HCT116 (cell line): ENCODE results near the gene BCL7A. TPM values are rescaled to one million over a fixed set of nuclear protein-coding genes. Genes with fewer than 3 reads are reported as not detected.

Experiments
- ATAC-seq: fragments of 200-7000 bp; cut with Tn5 transposase; 2 replicates; pipeline ENCODE4 v1.9.1; 2020; ENCODE audit warnings: mild to moderate bottlenecking, moderate library complexity
- BruUV-seq: library from RNA; stranded (reverse); fragments of 400-500 nt; replicated peaks from 2 replicates; lab custom pipeline; 2021; lab: Mats Ljungman, UMichigan
- CTCF ChIA-PET: fragments of 300-600 bp; sonication (Branson Sonifier 250); formaldehyde crosslinking; loops from one replicate; lab custom pipeline; 2021; ENCODE audit warnings: antibody characterized with exemption; lab: Charles Lee
- POLR2A ChIA-PET: fragments of 300-600, 350-600 bp; sonication (Branson Sonifier 250); formaldehyde crosslinking; loops from one replicate; lab custom pipeline; 2021; ENCODE audit warnings: antibody characterized with exemption; lab: Charles Lee
- RAD21 ChIA-PET, 2 experiments: fragments of 300-600 bp; sonication (Branson Sonifier 250); formaldehyde crosslinking; loops; one replicate each; lab custom pipeline; 2023; ENCODE audit warnings: low total read pairs in 2 of 2; ENCODE audit not compliant: uncharacterized antibody in 2 of 2, unreplicated experiment in 2 of 2, low non-redundant PET in 1 of 2; lab: Charles Lee
- DNase-seq: peaks from one replicate; pipeline ENCODE4 v3.0.0-alpha.2; 2010; ENCODE audit warnings: low read depth, low spot score
- H2AFZ ChIP-seq: fragments of 200-600 bp; shearing (Covaris generic), sonication (generic); 2 replicates; pipeline ENCODE4 v1.6.1; 2017; ENCODE audit warnings: low read depth, mixed run types, mixed read lengths, antibody characterized with exemption, low read length; ENCODE audit not compliant: poor library complexity, severe bottlenecking
- H3K27ac ChIP-seq: 2 replicates; pipeline ENCODE4 v1.5.1; 2012; ENCODE audit warnings: low read depth, low read length
- H3K27me3 ChIP-seq: fragments of 200-600 bp; sonication (generic); 2 replicates; pipeline ENCODE4 v1.6.1; 2016; ENCODE audit warnings: mixed run types, low read length, mixed read lengths; ENCODE audit not compliant: insufficient read depth
- H3K36me3 ChIP-seq, 2 experiments: fragments of 200-500 bp in 1 of 2; fragments of 200-600 bp in 1 of 2; sonication (Bioruptor generic) in 1 of 2; sonication (generic) in 1 of 2; 2 replicates each; pipeline versions ENCODE4 v1.5.1 to v1.6.1; 2014 to 2016; ENCODE audit warnings: low read length in 2 of 2, inconsistent platforms in 1 of 2, mixed read lengths in 1 of 2, mixed run types in 1 of 2; ENCODE audit not compliant: insufficient read depth in 2 of 2, control insufficient read depth in 1 of 2
- H3K4me1 ChIP-seq, 2 experiments: fragments of 200-600 bp in 1 of 2; sonication (generic) in 1 of 2; 2 replicates each; pipeline versions ENCODE4 v1.5.1 to v1.6.1; 2012 to 2017; ENCODE audit warnings: low read length in 2 of 2, inconsistent platforms in 1 of 2, mild to moderate bottlenecking in 1 of 2, mixed read lengths in 1 of 2, mixed run types in 1 of 2, moderate library complexity in 1 of 2; ENCODE audit not compliant: insufficient read depth in 2 of 2, control insufficient read depth in 1 of 2
- H3K4me2 ChIP-seq: fragments of 200-600 bp; sonication (generic); 2 replicates; pipeline ENCODE4 v1.6.1; 2017; ENCODE audit warnings: mixed run types, low read length, mixed read lengths
- H3K4me3 ChIP-seq, 2 experiments: fragments of 200-600 bp in 1 of 2; sonication (generic) in 1 of 2; replicated peaks in 1 of 2; 2 replicates each; pipeline ENCODE4 v1.5.1; 2011 to 2016; ENCODE audit warnings: low read length in 2 of 2, control low read depth in 1 of 2, low read depth in 1 of 2, mild to moderate bottlenecking in 1 of 2, mixed read lengths in 1 of 2, mixed run types in 1 of 2
- H3K79me2 ChIP-seq: fragments of 200-600 bp; sonication (generic); 2 replicates; pipeline ENCODE4 v1.6.1; 2017; ENCODE audit warnings: mild to moderate bottlenecking, mixed run types, low read length, moderate library complexity, mixed read lengths; ENCODE audit not compliant: insufficient read depth
- H3K9ac ChIP-seq: fragments of 200-600 bp; sonication (generic); 2 replicates; pipeline ENCODE4 v1.6.1; 2016; ENCODE audit warnings: low read length, mixed read lengths
- H3K9me2 ChIP-seq: fragments of 200-600 bp; sonication (generic), shearing (Covaris generic); 2 replicates; pipeline ENCODE4 v1.6.1; 2017; ENCODE audit warnings: mixed run types, mild to moderate bottlenecking, moderate library complexity; ENCODE audit not compliant: insufficient read depth
- H3K9me3 ChIP-seq, 2 experiments: fragments of 200-500 bp in 1 of 2; fragments of 200-600 bp in 1 of 2; sonication (Bioruptor generic) in 1 of 2; sonication (generic) in 1 of 2; 2 replicates each; pipeline ENCODE4 v1.6.1; 2014 to 2017; ENCODE audit warnings: low read length in 2 of 2, mixed read lengths in 2 of 2, inconsistent platforms in 1 of 2, low read depth in 1 of 2, mild to moderate bottlenecking in 1 of 2, mixed run types in 1 of 2, moderate library complexity in 1 of 2; ENCODE audit not compliant: control insufficient read depth in 1 of 2, insufficient read depth in 1 of 2
- H4K20me1 ChIP-seq: fragments of 200-600 bp; sonication (generic), shearing (Covaris generic); 2 replicates; pipeline ENCODE4 v1.6.1; 2017; ENCODE audit warnings: mixed run types, mild to moderate bottlenecking, moderate library complexity; ENCODE audit not compliant: insufficient read depth
- CBX3 ChIP-seq: IDR thresholded peaks from 2 replicates; pipeline ENCODE4 v1.6.1; 2012; ENCODE audit warnings: low read depth
- CEBPB ChIP-seq: IDR thresholded peaks from 2 replicates; pipeline ENCODE4 v1.6.1; 2012; ENCODE audit warnings: low read depth
- EGR1 ChIP-seq: IDR thresholded peaks from 2 replicates; pipeline ENCODE4 v1.6.1; 2012; ENCODE audit warnings: low read depth
- EZH2 ChIP-seq: fragments of 200-600 bp; sonication (generic); IDR thresholded peaks from 2 replicates; pipeline ENCODE4 v1.6.1; 2017; ENCODE audit warnings: antibody characterized with exemption, mixed run types
- EZH2phosphoT487 ChIP-seq: fragments of 200-600 bp; IDR thresholded peaks from 2 replicates; pipeline ENCODE4 v1.6.1; 2018; ENCODE audit warnings: antibody characterized with exemption, borderline replicate concordance
- FOSL1 ChIP-seq: IDR thresholded peaks from 2 replicates; pipeline ENCODE4 v1.6.1; 2012; ENCODE audit warnings: low read depth
- JUND ChIP-seq: IDR thresholded peaks from 2 replicates; pipeline ENCODE4 v1.6.1; 2012
- MAX ChIP-seq: IDR thresholded peaks from 2 replicates; pipeline ENCODE4 v1.6.1; 2012
- RAD21 ChIP-seq: IDR thresholded peaks from 2 replicates; pipeline ENCODE4 v1.6.1; 2012; ENCODE audit warnings: low read depth, mild to moderate bottlenecking
- REST ChIP-seq: IDR thresholded peaks from 2 replicates; pipeline ENCODE4 v1.6.1; 2012; ENCODE audit warnings: low read depth
- SIN3A ChIP-seq: IDR thresholded peaks from 2 replicates; pipeline ENCODE4 v1.6.1; 2012; ENCODE audit warnings: low read depth
- SP1 ChIP-seq: IDR thresholded peaks from 2 replicates; pipeline ENCODE4 v1.6.1; 2012; ENCODE audit warnings: low read depth
- SRF ChIP-seq: IDR thresholded peaks from 2 replicates; pipeline ENCODE4 v1.6.1; 2012; ENCODE audit warnings: low read depth
- YY1 ChIP-seq: IDR thresholded peaks from 2 replicates; pipeline ENCODE4 v1.6.1; 2011; ENCODE audit warnings: low read length, low read depth, moderate library complexity, mild to moderate bottlenecking; ENCODE audit not compliant: insufficient replicate concordance; ENCODE audit errors: extremely low read depth
- ZBTB33 ChIP-seq: IDR thresholded peaks from 2 replicates; pipeline ENCODE4 v1.6.1; 2011; ENCODE audit warnings: mild to moderate bottlenecking, low read length, moderate library complexity; ENCODE audit not compliant: insufficient replicate concordance; ENCODE audit errors: extremely low read depth
- ZFX ChIP-seq: fragments of 450-650 bp; IDR thresholded peaks from 2 replicates; pipeline ENCODE4 v1.6.1; 2017
- ZNF274 ChIP-seq: fragments of 200-500 bp; sonication (Bioruptor generic); IDR thresholded peaks from 2 replicates; pipeline ENCODE4 v1.6.1; 2014; ENCODE audit warnings: mild to moderate bottlenecking, low read depth, low read length, inconsistent platforms
- intact Hi-C: fragments of 100-400 bp; cut with micrococcal nuclease; formaldehyde crosslinking; loops from 2 replicates; pipeline ENCODE4 v1.10.0; 2022
- total RNA-seq: library from RNA; stranded (reverse); gene quantifications from one replicate; pipeline ENCODE4 v1.2.1, GENCODE V29; 2021; ENCODE audit not compliant: unreplicated experiment

BCL7A gene
- total RNA-seq, 1 experiment from 2014 or later: 14.2 TPM

- ChIA-PET POLR2A (no interaction called here), CTCF (no interaction called here)
Measured at GRCh38 chr12:121986489-121987245, 35.0 kb upstream of the BCL7A start.

More at GRCh38 chr12:121986489-121987245, 35.0 kb upstream of the BCL7A start:
- Histone ChIP-seq H2AFZ (no peak overlapping the region), H3K9ac (no peak overlapping the region), H3K36me3 (no peaks in the 10 kb centered on the region)
- no TSS peak for BruUV-seq
- TF ChIP-seq ZNF274: no peak
- TF ChIP-seq YY1: no peak
- no peak for TF ChIP-seq RAD21
- TF ChIP-seq EZH2phosphoT487: no peak
- TF ChIP-seq CBX3: no peak
- TF ChIP-seq CEBPB: no peak
- no peak for TF ChIP-seq EZH2
- TF ChIP-seq EGR1: no peak
- TF ChIP-seq ZFX: no peak
- TF ChIP-seq SP1: no peak
- no peak for TF ChIP-seq ZBTB33
- TF ChIP-seq SIN3A: no peak
- no peak for TF ChIP-seq SRF
- no peak for TF ChIP-seq JUND
- no peak for TF ChIP-seq REST
- TF ChIP-seq FOSL1: no peak
- TF ChIP-seq MAX: no peak
- TF ChIP-seq, all 23 proteins: peak for 0
- Histone ChIP-seq H3K4me3 (no peak overlapping the region), H3K9me3 (no peaks in the 10 kb centered on the region), H3K4me2 (no peak overlapping the region), H3K27ac (no peak overlapping the region), H4K20me1 (no peaks in the 10 kb centered on the region), H3K4me1 (no peaks in the 10 kb centered on the region), H3K79me2 (no peaks in the 10 kb centered on the region), H3K9me2 (no peaks in the 10 kb centered on the region), H3K27me3 (no peaks in the 10 kb centered on the region)
- ATAC-seq: no peak
- intact Hi-C loops: no loop called here
- no peak for DNase-seq
- RAD21 ChIA-PET: no interaction called here
